ENCODE measurements around the gene PYDC1.
"Not testable (repeated sequence)": the region's sequence is repeated elsewhere in the genome, so short reads cannot be mapped to it uniquely, and the experiment has no call there.

Gene PYDC1

DNA sequence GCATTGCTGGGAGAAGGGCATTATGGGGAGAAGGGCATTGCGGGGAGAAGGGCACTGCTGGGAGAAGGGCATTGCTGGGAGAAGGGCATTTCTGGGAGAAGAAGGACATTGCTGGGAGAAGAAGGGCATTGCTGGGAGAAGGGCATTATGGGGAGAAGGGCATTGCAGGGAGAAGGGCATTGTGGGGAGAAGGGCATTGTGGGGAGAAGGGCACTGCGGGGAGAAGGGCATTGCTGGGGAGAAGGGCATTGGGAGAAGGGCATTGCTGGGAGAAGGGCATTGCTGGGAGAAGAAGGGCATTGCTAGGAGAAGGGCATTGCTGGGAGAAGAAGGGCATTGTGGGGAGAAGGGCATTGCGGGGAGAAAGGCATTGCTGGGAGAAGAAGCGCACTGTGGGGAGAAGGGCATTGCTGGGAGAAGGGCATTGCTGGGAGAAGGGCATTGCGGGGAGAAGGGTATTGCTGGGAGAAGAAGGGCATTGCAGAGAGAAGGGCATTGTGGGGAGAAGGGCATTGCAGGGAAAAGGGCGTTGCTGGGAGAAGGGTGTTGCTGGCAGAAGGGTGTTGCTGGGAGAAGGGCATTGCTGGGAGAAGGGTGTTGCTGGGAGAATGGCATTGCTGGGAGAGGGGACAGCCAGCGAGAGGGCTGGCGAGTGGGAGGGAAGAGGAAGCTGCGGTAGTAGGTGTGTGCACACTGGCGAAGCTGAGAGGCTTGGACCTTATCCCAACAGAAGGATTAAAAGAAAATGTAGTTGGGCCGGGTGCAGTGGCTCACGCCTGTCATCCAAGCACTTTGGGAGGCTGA is 4.6 kb upstream of the PYDC1 start:
- no peak for DNase-seq (ENCODE audit: low read depth in 2 of 2)

DNA sequence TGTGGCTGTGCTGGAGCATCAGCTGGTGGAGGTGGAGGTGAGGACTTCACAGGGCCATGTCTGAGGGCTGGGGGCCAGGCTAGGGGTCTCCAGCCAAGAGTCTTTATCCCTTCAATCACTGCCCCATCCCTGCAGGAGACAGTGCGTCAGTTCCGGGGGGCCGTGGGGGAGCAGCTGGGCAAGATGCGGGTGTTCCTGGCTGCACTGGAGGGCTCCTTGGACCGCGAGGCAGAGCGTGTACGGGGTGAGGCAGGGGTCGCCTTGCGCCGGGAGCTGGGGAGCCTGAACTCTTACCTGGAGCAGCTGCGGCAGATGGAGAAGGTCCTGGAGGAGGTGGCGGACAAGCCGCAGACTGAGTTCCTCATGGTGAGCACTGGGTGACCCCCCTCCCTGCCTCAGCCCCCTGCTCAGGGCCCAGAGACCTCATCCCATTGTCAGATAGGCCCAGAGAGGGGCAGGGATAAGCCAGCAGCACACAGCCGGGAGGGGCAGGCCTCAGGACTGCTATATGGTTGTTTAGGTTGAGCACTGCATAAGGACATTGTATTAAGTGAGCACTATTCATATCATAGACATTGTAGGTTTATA is 2.3 kb upstream of the PYDC1 start:
- no peak for DNase-seq (ENCODE audit: low read depth in 2 of 2)

DNA sequence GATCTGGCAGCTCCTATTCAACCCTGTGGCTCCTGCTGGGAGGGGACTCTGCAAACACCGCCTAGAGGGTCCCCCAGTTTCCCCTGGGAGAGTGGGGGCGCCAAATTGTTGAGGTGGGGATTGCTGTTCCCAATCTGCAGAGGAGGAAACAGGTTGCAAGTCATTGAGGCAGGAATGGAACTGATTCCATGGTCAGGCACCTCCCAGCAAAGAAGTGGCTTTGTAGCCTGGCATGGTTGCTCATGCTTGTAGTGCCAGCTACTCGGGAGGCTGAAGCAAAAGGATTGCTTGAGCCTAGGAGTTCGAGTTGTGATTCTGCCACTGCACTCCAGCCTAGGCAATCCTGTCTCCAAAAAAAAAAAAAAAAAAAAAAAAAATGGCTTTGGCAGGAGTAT is 198 bp upstream of the PYDC1 start:
- DNase-seq (ENCODE audit: low read depth in 2 of 2) = no peak

DNA sequence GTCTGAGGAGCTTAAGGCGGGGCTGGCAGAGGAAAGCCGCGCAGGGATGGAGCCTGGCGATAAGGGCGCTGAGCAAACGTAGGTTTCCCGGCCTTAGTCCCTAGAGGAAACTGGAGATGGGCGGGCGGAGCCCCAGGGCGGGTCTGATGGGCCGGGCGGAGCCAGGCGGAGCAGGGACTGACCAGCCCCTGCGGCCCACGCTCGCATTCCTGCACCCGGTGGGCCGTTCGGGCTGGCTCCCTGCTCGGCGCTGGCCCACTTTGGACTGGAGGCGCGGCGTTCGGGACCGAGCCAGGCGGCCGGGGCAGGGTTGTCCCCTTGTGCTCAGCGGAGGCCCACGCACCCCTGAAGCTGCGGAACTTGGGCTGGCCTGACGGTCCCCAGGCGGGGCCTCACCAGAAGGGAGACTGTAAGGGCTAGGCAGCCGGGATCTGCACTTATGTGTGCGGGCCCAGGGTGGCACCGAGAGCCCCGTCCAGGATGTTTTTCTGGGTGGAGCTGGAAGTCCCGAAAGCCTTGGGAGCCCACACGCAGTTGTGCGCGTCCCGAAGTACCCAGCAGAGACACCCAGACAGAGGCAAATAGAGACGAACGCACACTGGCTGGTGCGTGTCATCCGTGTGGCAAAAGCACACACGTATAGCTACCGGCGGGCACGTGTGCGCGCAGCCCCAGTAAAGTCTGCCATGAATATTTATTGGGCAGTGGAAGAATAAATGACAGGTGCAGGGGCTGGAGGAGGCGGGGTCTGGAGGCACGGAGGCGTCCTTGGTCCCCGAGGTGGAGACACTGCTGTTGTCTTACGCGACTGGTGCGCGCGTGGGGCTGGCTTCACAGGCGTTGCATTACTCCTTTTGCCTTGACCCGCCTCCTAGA is 1.4 kb downstream of the PYDC1 start:
- DNase-seq (ENCODE audit: low read depth in 2 of 2) = no peak

DNA sequence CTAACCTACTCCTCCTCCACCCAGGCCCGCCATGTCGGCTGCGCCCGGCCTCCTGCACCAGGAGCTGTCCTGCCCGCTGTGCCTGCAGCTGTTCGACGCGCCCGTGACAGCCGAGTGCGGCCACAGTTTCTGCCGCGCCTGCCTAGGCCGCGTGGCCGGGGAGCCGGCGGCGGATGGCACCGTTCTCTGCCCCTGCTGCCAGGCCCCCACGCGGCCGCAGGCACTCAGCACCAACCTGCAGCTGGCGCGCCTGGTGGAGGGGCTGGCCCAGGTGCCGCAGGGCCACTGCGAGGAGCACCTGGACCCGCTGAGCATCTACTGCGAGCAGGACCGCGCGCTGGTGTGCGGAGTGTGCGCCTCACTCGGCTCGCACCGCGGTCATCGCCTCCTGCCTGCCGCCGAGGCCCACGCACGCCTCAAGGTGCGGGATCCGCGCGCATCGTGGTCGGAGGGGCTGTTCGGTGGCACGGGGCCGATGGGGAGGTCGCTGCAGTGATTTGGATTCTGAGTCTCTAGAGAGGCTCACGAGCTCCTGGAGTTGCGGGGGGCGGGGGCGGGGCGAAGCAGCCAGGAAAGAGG is 2.1 kb downstream of the PYDC1 start:
- DNase-seq (ENCODE audit: low read depth in 2 of 2) = no peak

DNA sequence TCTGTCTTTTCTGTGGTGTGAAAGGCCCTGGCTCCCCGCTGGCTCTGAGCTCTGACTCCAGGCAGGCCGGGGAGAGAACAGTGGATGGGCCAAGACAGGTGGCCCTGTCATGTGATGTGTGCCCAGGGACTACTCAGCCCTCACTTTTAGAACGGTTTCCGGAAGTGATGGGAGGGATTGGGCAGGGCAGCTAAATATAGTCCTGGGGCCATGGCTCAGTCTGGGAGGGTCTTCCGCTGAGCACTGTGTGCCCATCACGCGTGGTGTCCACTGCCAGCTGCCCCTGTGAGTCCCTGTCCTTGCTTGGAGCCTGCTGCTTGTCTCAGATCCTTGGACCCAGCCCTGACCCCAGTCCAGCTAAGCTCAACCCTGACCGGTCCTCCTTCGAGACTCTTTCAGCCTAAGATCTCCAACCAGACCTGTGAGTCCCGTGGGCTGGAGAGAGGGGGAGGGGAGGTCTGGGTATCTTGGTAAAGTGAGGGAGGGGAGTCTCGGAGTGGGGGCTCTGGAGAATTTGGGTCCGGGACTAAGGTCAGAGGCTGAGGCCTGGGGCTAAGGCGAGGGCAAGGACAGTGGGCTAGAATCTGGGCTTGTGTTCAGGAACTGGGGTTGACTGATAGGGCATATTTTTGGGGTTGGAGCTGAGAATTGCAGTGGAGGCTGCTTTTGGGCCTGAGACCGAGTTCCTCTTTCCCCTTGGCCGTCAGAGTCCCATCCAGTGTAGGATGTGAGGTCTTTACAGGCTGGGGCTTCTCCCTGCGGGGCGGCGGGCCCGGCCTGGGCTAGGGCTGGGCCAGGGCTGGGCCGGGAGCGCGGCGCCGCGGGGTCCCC is 2.8 kb downstream of the PYDC1 start, which contains the start of gene TRIM72:
Gene TRIM72 (plus strand): TSS at position 243 of the 831 bp plus-strand sequence. CDS start 620 bp downstream, outside the sequence.
- DNase-seq (ENCODE audit: low read depth in 2 of 2) = no peak

DNA sequence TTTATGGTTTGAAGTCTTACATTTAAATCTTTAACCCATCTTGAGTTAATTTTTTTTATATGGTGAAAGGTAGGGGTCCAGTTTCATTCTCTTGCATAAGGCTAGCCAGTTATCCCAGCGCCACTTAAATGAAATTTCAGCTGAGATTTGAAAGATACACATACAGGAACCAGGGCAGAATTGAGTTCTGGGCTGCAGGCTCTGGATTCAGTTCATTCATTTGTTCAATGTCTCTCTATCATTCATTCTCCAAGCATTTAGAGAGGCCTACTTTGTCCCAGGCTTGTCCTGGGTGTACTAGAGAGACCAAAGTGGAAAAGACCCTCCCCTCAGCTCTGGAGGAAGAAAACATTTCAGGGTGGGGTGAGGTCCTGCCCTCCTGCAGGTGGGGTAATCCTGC is 3.6 kb downstream of the PYDC1 start:
- DNase-seq (ENCODE audit: low read depth in 2 of 2) = no peak

DNA sequence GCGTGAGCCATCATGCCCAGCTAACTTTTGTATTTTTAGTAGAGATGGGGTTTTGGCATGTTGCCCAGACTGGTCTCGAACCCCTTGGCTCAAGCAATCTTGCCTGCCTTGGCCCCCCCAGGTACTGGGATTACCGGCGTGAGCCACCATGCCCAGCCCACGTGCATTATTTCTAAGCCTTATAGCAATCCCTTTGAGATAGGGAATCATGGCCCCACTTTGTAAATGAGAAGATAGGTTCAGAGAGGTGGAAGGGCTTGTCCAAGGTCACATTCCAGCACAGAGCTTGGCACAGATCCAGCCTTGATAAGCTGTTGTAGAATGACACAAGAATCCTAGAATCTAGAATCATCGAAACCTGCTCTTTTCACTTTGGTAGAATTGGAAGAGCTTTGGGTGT is 10.2 kb downstream of the PYDC1 start:
- no peak for DNase-seq (ENCODE audit: low read depth in 2 of 2)

DNA sequence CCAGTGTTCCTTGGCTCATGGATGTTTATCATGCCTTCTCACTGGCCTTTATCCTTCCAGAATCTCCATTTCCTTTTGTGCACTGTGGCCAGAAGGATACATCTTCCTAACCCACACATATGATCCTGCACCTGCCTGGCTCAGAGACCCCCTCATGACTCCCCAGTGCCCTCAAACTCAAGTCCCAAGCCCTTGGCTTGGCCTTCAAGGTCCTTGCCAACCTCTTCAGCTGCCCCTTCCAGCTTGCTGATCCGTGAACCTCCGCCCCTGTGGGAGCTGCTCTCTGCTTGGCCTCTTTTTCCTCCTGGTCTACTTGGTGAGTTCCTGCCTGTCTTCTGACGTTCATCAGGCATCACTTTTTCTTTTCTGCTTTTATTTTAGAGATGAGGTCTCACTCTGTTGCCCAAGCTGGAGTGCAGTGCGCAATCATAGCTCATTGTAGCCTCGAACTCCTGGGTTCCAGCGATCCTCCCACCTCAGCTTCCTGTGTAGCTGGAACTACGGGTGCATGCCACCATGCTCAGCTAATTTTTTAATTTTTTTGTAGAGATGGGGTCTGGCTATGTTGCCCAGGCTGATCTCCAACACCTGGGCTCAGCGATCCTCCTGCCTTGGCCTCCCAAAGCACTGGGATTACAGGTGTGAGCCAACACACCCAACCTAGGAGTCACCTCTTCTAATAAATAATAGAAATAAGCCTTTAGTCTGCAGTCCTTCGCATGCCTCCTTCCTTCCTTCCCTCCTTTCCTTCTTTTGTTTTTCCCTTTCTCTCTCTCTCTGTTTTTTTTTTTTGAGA is 11.9 kb downstream of the PYDC1 start:
- DNase-seq (ENCODE audit: low read depth in 2 of 2) = no peak

DNA sequence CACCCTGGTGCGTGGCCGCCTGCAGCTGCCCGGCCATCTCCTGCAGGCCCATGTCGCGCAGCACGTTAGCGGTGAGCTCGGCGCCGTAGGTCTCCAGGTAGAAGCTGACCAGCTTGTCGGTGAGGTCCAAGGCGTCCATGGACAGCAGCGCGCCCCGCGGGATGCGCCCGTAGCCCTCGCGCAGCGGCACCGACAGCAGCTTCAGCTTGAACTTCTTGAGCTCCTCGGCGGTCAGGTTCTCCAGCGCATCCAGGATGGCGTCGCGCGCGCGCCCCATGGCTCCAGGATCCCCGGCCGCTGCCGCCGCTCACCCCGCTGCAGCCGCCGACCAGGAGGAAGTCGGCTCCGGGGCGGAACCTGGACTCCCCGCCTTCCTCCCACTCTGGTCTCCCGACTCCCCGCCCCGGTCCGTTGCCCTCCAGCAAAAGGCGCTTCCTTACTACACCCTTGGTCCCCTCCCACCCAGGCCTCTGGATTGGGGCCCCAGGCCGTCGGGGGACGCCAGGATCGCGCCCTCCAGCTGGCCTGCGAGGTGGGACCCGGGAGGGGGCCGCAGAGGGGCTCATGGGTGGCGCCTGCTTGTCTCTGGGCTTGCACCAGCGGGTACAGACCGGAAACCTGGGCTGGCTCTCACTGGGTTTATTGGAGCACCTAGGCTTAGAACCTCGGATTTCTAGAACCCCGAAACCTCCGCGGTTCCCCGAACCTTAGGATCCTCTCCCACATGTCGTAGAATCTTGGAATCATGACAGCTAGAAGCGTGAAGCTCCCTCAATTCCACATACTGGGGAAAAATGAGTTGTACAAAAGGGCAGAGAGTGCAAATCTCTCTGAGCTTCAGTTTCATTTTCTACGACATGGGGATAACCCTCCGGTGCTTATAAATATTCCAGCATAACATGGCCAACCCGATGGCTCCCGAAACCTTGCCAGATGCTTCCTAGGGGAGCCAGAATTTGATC is 14.2 kb downstream of the PYDC1 start, which contains the start of gene PYCARD:
Gene PYCARD (minus strand): TSS at position 347 of the 962 bp plus-strand sequence. CDS start 70 bp downstream, at position 277.
- DNase-seq (ENCODE audit: low read depth in 2 of 2) = no peak

DNA sequence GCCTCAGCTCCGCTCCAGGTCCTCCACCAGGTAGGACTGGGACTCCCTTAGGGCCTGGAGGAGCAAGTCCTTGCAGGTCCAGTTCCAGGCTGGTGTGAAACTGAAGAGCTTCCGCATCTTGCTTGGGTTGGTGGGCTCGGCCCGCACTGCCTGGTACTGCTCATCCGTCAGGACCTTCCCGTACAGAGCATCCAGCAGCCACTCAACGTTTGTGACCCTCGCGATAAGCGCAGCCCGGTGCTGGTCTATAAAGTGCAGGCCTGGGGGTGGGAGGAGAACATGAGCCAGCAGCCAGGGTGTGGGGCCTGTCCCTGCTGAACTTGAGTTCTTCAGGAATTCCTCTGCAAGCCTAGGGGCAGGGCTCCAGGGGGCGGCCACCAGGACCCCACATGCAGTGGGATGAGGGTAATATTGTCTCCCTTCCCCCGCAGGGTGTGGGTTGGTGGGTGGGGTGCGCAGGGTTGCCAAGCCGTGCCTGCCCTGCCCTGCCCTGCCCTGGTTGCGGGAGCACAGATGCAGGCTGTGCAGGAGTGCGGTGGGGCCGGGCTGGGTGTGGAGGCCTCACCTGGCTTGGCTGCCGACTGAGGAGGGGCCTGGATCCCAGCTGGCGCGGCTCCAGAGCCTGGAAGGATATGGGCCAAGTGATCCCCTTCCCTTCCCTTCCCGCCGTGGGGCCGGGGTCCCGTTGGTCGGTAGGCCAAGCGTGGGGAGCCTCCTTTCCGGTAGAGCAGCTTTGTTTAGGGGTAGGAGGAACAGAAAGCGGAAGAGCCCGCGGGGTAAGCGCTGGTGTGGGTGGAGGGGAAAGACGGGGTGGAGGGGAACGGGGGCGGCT is 15.1 kb downstream of the PYDC1 start:
- DNase-seq (ENCODE audit: low read depth in 2 of 2) = no peak

DNA sequence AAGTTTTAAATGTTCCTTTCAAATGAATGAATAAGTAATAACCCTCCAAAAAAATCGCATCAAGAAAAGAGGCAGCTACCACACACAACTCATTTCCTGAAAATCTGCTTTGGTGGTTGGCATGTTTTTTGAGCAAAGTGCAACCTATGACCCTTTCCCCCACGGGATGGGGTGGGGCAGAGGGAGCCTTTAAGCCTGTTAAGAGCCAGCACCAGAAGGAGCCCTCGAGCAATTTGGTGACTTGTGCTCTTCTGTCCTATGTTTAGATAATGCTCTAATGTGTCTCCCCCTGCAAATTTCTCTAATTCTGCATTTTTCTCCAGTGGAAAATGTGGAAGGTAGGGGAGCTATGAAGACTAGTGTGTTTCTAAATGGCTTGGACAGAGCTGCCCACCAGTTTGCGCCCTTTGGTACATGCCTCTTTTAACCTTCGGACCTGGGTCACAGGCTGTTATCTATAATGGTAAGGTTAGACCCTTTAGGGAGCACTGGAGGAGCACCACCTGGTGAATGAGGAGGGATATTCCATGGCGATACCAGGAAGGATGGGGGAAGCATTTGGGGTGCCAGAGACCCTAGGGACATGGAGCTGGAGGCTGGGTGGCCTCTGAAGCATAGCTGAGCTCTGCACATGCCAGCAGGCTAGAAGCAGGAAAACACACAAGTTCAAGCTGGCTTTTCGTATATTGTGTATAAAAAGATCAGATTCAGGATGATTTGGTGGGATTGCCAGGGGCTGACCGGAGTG is 15.9 kb downstream of the PYDC1 start:
- DNase-seq (ENCODE audit: low read depth in 2 of 2) = no peak

DNA sequence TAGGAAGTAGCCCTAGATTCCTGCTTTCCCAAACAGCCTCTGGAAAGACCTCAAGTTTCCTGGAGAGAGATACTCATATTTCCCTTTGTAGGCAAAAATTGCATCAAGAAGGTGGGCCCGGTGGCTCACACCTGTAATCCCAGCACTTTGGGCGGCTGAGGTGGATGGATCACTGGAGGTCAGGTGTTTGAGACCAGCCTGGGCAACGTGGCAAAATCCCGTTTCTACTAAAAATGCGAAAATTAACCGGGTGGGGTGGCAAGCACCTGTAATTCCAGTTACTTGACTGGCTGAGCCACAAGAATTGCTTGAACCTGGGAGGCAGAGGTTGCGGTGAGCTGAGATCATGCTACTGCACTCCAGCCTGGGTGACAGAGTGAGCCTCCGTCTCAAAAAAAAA is 16.8 kb downstream of the PYDC1 start:
- DNase-seq (ENCODE audit: low read depth in 2 of 2) = not testable (repeated sequence)

DNA sequence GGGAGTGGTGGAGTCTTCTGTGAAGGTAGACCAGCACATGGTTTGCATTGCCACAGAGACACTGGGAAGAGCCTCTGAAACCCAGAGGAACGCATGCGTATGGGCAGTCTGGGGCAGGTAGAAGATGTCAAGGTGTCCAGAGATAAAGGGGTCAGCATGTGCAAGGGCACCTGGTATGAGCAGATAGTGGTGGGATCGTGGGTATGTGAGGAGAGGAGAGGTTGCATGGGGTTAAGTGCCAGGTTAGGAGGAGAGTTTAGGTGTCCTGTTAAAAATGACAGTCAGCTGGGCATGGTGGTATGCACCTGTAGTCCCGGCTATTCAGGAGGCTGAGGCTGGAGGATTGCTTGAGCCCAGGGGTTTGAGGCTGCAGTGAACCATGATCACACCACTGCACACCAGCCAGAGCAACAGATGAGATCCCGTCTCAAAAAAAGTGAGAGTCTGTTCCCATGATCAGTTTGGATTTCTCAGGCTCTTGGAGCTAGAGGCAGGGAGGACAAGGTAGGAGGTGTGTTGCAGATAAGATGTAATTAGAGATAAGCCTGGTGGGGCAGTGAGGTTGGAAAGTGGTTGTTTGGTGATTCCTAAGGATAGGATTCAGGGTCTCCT is 17.4 kb downstream of the PYDC1 start:
- no peak for DNase-seq (ENCODE audit: low read depth in 2 of 2)

DNA sequence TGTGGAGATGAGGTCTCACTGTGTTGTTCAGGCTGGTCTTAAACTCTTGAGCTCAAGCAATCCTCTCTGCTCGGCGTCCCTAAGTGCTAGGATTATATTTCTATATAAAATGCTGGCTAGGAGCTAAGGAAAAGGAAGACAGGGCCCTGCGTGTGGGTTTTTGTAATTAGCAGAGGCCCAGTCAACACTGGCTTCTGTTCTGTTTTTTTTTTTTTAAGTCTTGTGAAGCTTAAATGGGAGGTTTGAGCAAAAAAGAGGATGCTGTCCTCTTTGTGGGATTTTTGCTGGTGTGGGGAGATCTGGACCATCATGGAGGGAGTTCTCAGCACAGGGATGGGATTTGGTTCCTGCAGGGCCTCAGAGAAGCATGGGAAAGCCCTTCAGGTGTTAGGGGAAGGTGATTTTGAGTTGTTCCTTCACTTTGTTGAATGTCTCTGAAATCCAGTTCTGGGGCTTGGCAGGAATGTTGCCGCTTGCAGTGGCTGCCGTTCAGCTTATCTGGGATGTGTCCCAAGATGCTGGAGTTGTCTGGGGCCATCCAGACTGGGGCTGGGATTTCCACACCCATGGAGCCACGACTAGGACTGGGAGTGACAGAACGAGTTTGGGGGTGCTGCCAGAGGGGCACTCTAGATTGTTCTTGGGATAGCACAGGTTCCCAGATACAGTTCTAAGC is 18.6 kb downstream of the PYDC1 start:
- no peak for DNase-seq (ENCODE audit: low read depth in 2 of 2)

DNA sequence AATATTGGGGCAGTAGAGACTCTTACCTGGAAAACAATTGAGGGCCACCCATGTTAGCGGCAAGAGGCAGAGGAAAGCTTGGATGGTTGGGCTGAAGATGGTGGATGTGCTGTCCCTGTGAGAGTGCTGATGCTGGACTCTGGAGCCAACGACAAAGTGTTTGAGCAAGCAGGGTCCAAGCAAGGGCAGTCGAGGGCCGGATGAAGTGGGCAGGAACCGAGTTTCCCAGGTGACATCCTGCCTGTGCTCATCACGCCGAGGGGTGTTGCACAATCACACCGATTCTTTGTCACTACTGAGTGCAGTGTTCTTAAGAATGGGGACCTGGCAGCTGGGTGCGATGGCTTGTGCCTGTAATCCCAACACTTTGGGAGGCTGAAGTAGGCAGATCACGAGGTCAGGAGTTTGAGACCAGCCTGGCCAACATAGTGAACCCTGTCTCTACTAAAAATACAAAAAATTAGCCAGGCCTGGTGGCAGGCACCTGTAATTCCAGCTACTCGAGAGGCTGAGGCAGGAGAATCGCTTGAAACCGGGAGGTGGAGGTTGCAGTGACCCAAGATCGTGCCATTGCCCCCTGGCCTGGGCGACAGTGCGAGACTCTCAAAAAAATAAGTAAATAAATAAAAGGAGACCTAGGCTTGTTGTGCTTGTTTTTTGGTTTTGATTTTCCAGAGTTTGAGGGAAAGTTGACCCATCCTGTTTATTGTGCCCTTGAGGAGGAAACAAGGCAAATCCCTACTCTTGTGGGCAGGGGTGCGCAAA is 20.4 kb downstream of the PYDC1 start:
- no peak for DNase-seq (ENCODE audit: low read depth in 2 of 2)

Data from activated CD8-positive, alpha-beta memory T cell treated with anti-CD3 and anti-CD28 coated beads for 4 hours (primary cell).